Sigmoid colon (tissue), 4 donors: ENCODE measurements around the gene STK39.

Source experiments
- POLR2A ChIP-seq, 2 donors: fragments of 450-650 bp; IDR thresholded peaks; one replicate each; pipeline ENCODE4 v1.6.1; 2016; ENCODE audit warnings: antibody characterized with exemption in 2 of 2, mild to moderate bottlenecking in 2 of 2, moderate library complexity in 2 of 2
- POLR2AphosphoS5 ChIP-seq, 4 donors: sonication (generic); formaldehyde crosslinking; IDR thresholded peaks; one replicate each; pipeline ENCODE4 v1.6.1; 2017; ENCODE audit warnings: antibody characterized with exemption in 4 of 4
- TF ChIP-seq, protein P1 (sequence below), 4 experiments: fragments of 450-650 bp in 3 of 4; fragments of 200-600 bp in 1 of 4; IDR thresholded peaks; one replicate each; pipeline ENCODE4 v1.5.1; 2016 to 2019; ENCODE audit warnings: antibody characterized with exemption in 4 of 4, mild to moderate bottlenecking in 3 of 4, moderate library complexity in 2 of 4

DNA sequence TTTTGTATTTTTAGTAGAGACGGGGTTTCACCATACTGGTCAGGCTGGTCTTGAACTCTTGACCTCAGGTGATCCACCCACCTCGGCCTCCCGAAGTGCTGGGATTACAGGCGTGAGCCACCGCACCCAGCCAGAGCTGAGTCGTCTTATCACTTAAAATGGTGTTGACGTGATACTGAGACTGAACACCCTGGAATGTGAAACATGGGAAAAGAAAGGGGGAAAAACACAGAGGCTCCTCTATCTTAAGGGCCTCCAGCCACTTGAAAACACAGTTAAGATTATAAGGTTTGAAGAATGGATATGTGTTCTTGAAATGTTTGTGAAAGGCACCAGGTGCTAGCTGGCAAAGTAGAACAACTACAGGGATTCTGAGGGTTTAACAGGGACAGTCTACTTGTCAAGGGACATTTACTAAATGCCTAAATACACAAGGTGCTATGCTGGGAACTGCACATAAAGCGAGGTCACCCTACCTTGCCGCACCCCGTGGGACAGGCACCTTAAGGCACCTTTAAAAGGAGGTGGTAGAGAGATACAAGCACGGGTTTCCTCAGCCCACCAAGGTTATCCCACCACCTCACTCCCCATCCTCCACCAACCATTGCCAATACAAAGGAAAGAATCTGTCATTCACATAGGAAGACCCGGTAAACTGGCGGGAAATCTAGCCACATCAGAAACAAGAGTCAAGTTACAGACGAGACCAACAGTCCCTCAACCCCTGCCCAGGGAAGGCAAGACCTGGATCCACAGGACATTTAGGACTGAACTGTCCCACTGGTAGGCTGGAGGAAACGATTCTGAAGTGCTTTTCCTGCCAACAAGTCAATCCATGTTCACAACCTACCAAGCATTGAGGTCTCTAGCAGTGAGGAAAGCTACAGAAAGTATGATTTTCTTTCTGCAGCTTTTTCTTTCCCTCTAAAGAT is 43.4 kb downstream of the STK39 start:
- TF ChIP-seq, protein P1, sequence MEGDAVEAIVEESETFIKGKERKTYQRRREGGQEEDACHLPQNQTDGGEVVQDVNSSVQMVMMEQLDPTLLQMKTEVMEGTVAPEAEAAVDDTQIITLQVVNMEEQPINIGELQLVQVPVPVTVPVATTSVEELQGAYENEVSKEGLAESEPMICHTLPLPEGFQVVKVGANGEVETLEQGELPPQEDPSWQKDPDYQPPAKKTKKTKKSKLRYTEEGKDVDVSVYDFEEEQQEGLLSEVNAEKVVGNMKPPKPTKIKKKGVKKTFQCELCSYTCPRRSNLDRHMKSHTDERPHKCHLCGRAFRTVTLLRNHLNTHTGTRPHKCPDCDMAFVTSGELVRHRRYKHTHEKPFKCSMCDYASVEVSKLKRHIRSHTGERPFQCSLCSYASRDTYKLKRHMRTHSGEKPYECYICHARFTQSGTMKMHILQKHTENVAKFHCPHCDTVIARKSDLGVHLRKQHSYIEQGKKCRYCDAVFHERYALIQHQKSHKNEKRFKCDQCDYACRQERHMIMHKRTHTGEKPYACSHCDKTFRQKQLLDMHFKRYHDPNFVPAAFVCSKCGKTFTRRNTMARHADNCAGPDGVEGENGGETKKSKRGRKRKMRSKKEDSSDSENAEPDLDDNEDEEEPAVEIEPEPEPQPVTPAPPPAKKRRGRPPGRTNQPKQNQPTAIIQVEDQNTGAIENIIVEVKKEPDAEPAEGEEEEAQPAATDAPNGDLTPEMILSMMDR (IDR thresholded peaks at IDR 0.05) = no peak
- TF ChIP-seq POLR2AphosphoS5 (IDR thresholded peaks at IDR 0.05) (no peak), POLR2A (IDR thresholded peaks at IDR 0.05) (no peak)
